Heart right ventricle (tissue), 16 donors: ENCODE results near the gene DRG2. TPM values are rescaled to one million over a fixed set of nuclear protein-coding genes. Genes with fewer than 3 reads are reported as not detected.

ENCODE experiments used
- ATAC-seq, 8 donors: fragments of 200-7000 bp; cut with Tn5 transposase; one replicate each; pipeline ENCODE4 v1.9.1; 2020; ENCODE audit warnings: mild to moderate bottlenecking in 8 of 8, moderate library complexity in 8 of 8, moderate number of reproducible peaks in 1 of 8
- DNase-seq, 2 donors: peaks; one replicate each; pipeline ENCODE4 v3.0.0-alpha.2; 2020
- H3K27ac ChIP-seq, 10 donors: fragments of 200-600 bp; sonication (generic) in 2 of 10; one replicate each; pipeline versions ENCODE4 v1.5.0 to v1.8.0; 2020 to 2022; ENCODE audit warnings: mild to moderate bottlenecking in 3 of 10
- H3K27me3 ChIP-seq, 7 donors: fragments of 200-600 bp; one replicate each; pipeline ENCODE4 v1.8.0; 2021 to 2022; ENCODE audit warnings: mild to moderate bottlenecking in 2 of 7
- H3K36me3 ChIP-seq, 9 donors: fragments of 200-600 bp; sonication (generic) in 1 of 9; one replicate each; pipeline versions ENCODE4 v1.5.0 to v1.8.0; 2020 to 2022; ENCODE audit warnings: mild to moderate bottlenecking in 2 of 9
- H3K4me1 ChIP-seq, 9 donors: fragments of 200-600 bp; sonication (generic) in 1 of 9; one replicate each; pipeline versions ENCODE4 v1.5.0 to v1.8.0; 2020 to 2022; ENCODE audit warnings: mild to moderate bottlenecking in 4 of 9
- H3K4me3 ChIP-seq, 10 donors: fragments of 200-600 bp; sonication (generic) in 2 of 10; one replicate each; pipeline versions ENCODE4 v1.5.0 to v1.8.0; 2020 to 2022; ENCODE audit warnings: mild to moderate bottlenecking in 7 of 10, moderate library complexity in 2 of 10
- H3K9me3 ChIP-seq, 11 donors: fragments of 200-600 bp in 10 of 11; sonication (generic) in 2 of 11; one replicate each; pipeline versions ENCODE4 v1.5.0 to v1.8.0; 2013 to 2022; ENCODE audit warnings: mild to moderate bottlenecking in 2 of 11, control low read depth in 1 of 11, moderate library complexity in 1 of 11
- CTCF ChIP-seq, 9 donors: fragments of 200-600 bp; sonication (generic) in 2 of 9; IDR thresholded peaks; one replicate each; pipeline versions ENCODE4 v1.5.0 to v1.8.0; 2021 to 2022; ENCODE audit warnings: antibody characterized with exemption in 9 of 9, mild to moderate bottlenecking in 5 of 9, moderate library complexity in 1 of 9
- WGBS, 2 donors: extraction: QIAGEN DNeasy Blood & Tissue Kit; methylation state at CpG; one replicate each; pipeline ENCODE4 v1.1.7; 2013; ENCODE audit warnings: inconsistent platforms in 1 of 2; 5-methylcytosine and 5-hydroxymethylcytosine counted together
- intact Hi-C, 10 donors: fragments of 100-400 bp; cut with DNase I; formaldehyde crosslinking; loops; one replicate each; pipeline versions ENCODE4 v1.11.1 to v1.14.2; 2022
- polyA plus RNA-seq, 2 donors: library from polyadenylated mRNA; stranded (reverse); fragments of 200-250 nt; gene quantifications; one replicate each; pipeline ENCODE4 v1.2.3, GENCODE V29; 2013
- total RNA-seq, 10 donors: library from RNA; stranded (reverse); fragmentation: NEBNext Ultra II Directional in 3 of 10; extraction: Animal tissue kit (Norgen Biotek cat#: 25700) in 3 of 10; gene quantifications; one replicate each; pipeline versions ENCODE4 v1.2.1 to v1.2.4, GENCODE V29; 2021 to 2023
- donor health status: Arrhythmogenic right ventricular cardiomyopathy.
- donor health status: ischemic (EF 13 %, LVEDD 7.1; RV severe dilation, severe dysfunction).
- donor health status: healthy with polysubstance abuse.
- donor health status: DM: no; HTN: yes; CAD: no.
- donor health status: DM: no; HTN: no; CAD: no.
- donor health status: ischemic (EF 25% LVEDD 6.9; RV normal size, moderate dysfunction).
- donor health status: ischemic (EF 25% LVEDD 5.7; RV mildly dilated, moderate dysfunction).
- donor health status: healthy.
- donor health status: DM: yes; HTN: yes; CAD: no.
- donor health status: Ischemic cardiomyopathy.
- donor health status: ischemic (EF 35%, LVEDD 5.7; RV mildly dilated, moderate dysfunction).
- donor health status: nonischemic (EF 11% LVEDD 7.7; RV severe dilation, severe dysfunction).
- donor health status: DM: yes; HTN: yes; CAD: no.
- donor health status: PGD.
- donor health status: ischemic (EF 29% LVEDD 5.4; RV normal size, mild dysfunction).
- donor health status: nonischemic (EF 23%, LVEDD 6.1; RV moderate dilation, normal function).

The DRG2 gene
- total and polyA plus RNA-seq, 12 donors = 18.1 to 44.3 (median 21.2) TPM

GRCh38 chr17:18139949-18140348, 52.2 kb downstream of the DRG2 start:
- DNase-seq = no peak
- peak in 1 of 9 donors; percentile 19 for TF ChIP-seq CTCF (IDR thresholded peaks at IDR 0.05)
- 66 to 76% methylated on average over 3 of the region's 3 CpGs for WGBS, 2 donors
- no peaks in the 10 kb centered on the region for H3K27me3 ChIP-seq
- H3K36me3 ChIP-seq = no peaks in the 10 kb centered on the region
- H3K9me3 ChIP-seq = no peaks in the 10 kb centered on the region
- no peak overlapping the region for H3K4me3 ChIP-seq
- ATAC-seq = peak in 4 of 8 donors; percentile 6 to 31 (median 24)
- intact Hi-C loops = loop anchor here in 9 of 10 donors (2.0 to 10.0 kb wide), 7 partner anchors 42 to 77 kb away; partner anchors contain the start of gene ALKBH5 (in 2 of the 9)
- no peak overlapping the region for H3K27ac ChIP-seq
- H3K4me1 ChIP-seq = peaks cover 0 to 6% (median 0%) of the 10 kb centered on the region in 9 donors

GRCh38 chr17:18140648-18141047, 52.9 kb downstream of the DRG2 start:
- 82 to 83% methylated on average over 3 of the region's 3 CpGs for WGBS, 2 donors
- Histone ChIP-seq H3K4me3 (no peak overlapping the region), H3K27ac (no peak overlapping the region), H3K36me3 (no peaks in the 10 kb centered on the region), H3K27me3 (no peaks in the 10 kb centered on the region), H3K9me3 (no peaks in the 10 kb centered on the region), H3K4me1 (peaks cover 0 to 6% (median 0%) of the 10 kb centered on the region in 9 donors)
- TF ChIP-seq CTCF (IDR thresholded peaks at IDR 0.05) = no peak
- ATAC-seq (no peak), DNase-seq (no peak)
- intact Hi-C loops = loop anchor here in 9 of 10 donors (2.0 to 10.0 kb wide), 7 partner anchors 42 to 77 kb away; partner anchors contain the start of gene ALKBH5 (in 2 of the 9)

- DNase-seq (peak in 1 of 2 donors; percentile 46), ATAC-seq (peak in 4 of 8 donors; percentile 32 to 63 (median 48))
- peak; percentile 42 to 80 (median 68) for TF ChIP-seq CTCF (IDR thresholded peaks at IDR 0.05)
- intact Hi-C loops = loop anchor here in 9 of 10 donors (2.0 to 10.0 kb wide), 7 partner anchors 41 to 76 kb away; partner anchors contain the start of gene ALKBH5 (in 2 of the 9)
- Histone ChIP-seq H3K27me3 (no peaks in the 10 kb centered on the region), H3K4me1 (peaks cover 0 to 6% (median 0%) of the 10 kb centered on the region in 9 donors), H3K4me3 (no peak overlapping the region), H3K36me3 (no peaks in the 10 kb centered on the region), H3K27ac (no peak overlapping the region), H3K9me3 (no peaks in the 10 kb centered on the region)
- WGBS, 2 donors = 26 to 38% methylated on average over 9 of the region's 9 CpGs
These were observed 53.6 kb downstream of the DRG2 start for GRCh38 chr17:18141210-18141803.

- Histone ChIP-seq H3K27ac (no peak overlapping the region), H3K27me3 (no peaks in the 10 kb centered on the region), H3K4me1 (peaks cover 0 to 6% (median 0%) of the 10 kb centered on the region in 9 donors), H3K36me3 (no peaks in the 10 kb centered on the region), H3K4me3 (no peak overlapping the region), H3K9me3 (no peaks in the 10 kb centered on the region)
- no peak for TF ChIP-seq CTCF (IDR thresholded peaks at IDR 0.05)
- DNase-seq (no peak), ATAC-seq (no peak)
- intact Hi-C loops = loop anchor here in 8 of 10 donors (5.0 to 10.0 kb wide), 6 partner anchors 40 to 75 kb away; partner anchors contain the start of gene ALKBH5 (in 2 of the 8)
- 92 to 93% methylated on average over 3 of the region's 3 CpGs for WGBS, 2 donors
These were observed 54.7 kb downstream of the DRG2 start for GRCh38 chr17:18142417-18142816.
